ENCODE data around the gene SSC4D. TPM values are rescaled to one million over a fixed set of nuclear protein-coding genes. Genes with fewer than 3 reads are reported as not detected.
"Not testable (repeated sequence)": the region's sequence is repeated elsewhere in the genome, so short reads cannot be mapped to it uniquely, and the experiment has no call there.

Gene SSC4D
- total RNA-seq, 1 donor from 2014 or later: 4.9 TPM

DNA sequence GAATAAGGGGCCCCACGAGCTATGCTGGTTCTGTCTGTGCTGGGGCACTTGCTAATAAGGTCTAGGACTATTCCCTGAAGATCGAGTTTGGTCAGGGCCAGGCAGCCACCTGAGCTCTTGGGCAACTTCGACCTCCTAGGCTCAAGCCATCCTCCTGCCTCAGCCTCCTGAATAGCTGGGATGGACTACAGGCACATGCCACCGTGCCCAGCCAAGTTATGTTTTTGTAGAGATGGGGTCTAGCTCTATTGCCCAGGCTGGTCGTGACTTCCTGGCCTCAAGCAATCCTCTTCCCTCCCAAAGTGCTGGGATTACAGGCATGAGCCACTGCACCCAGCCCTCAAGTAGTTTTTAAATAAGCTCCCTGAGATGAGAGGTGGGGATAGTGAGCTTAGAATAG lies 18.1 kb upstream of the SSC4D start:
- TF ChIP-seq, protein P1, sequence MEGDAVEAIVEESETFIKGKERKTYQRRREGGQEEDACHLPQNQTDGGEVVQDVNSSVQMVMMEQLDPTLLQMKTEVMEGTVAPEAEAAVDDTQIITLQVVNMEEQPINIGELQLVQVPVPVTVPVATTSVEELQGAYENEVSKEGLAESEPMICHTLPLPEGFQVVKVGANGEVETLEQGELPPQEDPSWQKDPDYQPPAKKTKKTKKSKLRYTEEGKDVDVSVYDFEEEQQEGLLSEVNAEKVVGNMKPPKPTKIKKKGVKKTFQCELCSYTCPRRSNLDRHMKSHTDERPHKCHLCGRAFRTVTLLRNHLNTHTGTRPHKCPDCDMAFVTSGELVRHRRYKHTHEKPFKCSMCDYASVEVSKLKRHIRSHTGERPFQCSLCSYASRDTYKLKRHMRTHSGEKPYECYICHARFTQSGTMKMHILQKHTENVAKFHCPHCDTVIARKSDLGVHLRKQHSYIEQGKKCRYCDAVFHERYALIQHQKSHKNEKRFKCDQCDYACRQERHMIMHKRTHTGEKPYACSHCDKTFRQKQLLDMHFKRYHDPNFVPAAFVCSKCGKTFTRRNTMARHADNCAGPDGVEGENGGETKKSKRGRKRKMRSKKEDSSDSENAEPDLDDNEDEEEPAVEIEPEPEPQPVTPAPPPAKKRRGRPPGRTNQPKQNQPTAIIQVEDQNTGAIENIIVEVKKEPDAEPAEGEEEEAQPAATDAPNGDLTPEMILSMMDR (conservative IDR thresholded peaks at IDR 0.05): no peak
- H3K27me3 Mint-ChIP-seq: no peaks in the 10 kb centered on the region
- H3K9me3 Mint-ChIP-seq: no peaks in the 10 kb centered on the region
- DNase-seq (ENCODE audit: extremely low spot score, unreplicated experiment): no peak
- no peaks in the 10 kb centered on the region for H3K36me3 Mint-ChIP-seq
- peaks cover 16% of the 10 kb centered on the region for H3K4me1 Mint-ChIP-seq (ENCODE audit: unreplicated experiment)
- H3K27ac Mint-ChIP-seq: no peak overlapping the region
- H3K4me3 Mint-ChIP-seq: no peak overlapping the region

DNA sequence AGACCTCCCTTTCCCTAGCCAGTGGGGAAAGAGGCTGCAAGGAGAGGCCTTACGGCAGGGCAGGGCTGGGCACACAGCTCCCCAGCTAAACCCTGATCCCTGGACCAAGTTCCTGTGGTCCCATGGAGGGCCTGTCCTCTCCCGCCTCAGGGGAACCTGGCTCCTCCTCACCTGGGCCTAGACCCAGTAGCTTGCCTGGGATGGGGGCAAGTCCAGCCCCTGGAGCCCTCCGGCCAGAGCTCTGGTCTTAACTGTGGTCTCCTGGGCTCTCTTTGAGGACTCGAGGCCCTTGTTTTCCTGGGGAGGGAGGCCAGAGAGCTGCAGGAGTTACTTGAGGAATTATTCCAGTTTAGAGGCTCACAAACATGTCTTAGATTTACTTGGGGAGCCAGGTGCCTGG lies 16.7 kb upstream of the SSC4D start:
- Mint-ChIP-seq H3K4me1 (ENCODE audit: unreplicated experiment) (peaks cover 16% of the 10 kb centered on the region), H3K9me3 (no peaks in the 10 kb centered on the region), H3K27me3 (no peaks in the 10 kb centered on the region), H3K27ac (no peak overlapping the region), H3K4me3 (no peak overlapping the region), H3K36me3 (no peaks in the 10 kb centered on the region)
- no peak for DNase-seq (ENCODE audit: extremely low spot score, unreplicated experiment)
- TF ChIP-seq, protein P1 (conservative IDR thresholded peaks at IDR 0.05): no peak

DNA sequence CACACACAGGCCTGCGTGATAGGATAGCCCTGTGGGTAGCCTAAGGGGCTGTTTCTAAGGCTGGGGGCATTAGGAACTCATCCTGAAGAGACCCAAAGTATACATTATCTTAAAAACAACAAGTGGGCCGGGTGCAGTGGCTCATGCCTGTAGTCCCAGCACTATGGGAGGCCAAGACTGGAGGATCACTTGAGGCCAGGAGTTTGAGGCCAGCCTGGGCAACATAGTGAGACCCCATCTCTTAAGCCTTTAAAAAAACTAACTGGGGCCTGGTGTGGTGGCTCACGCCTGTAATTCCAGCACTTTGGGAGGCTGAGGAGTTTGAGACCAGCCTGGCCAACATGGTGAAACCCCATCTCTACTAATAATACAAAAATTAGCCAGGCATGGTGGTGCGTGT lies 16.1 kb upstream of the SSC4D start:
- peaks cover 16% of the 10 kb centered on the region for H3K4me1 Mint-ChIP-seq (ENCODE audit: unreplicated experiment)
- H3K36me3 Mint-ChIP-seq; DNase-seq (ENCODE audit: extremely low spot score, unreplicated experiment); H3K9me3 Mint-ChIP-seq; H3K27ac Mint-ChIP-seq; H3K4me3 Mint-ChIP-seq; H3K27me3 Mint-ChIP-seq: not testable (repeated sequence)

DNA sequence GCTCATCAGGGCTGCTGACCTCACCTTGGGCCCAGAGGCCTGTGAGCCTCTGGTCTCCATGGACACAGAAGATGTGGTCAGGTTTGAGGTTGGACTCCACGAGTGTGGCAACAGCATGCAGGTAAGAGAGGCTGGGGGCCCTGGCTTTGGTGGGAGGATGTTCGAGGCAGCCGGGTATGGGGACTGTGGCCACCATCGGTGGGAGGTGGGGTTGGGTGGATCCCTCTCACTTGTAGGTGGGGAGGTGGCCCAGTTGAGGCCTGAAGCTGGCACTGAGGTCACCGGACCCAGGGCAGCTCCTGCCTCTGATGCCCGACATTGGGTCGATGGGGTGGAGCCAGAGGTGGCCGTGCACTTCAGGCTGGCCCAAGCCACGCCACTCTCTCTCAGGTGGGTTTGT lies 15.7 kb upstream of the SSC4D start:
- TF ChIP-seq, protein P1 (conservative IDR thresholded peaks at IDR 0.05): no peak
- Mint-ChIP-seq H3K9me3 (no peaks in the 10 kb centered on the region), H3K36me3 (no peaks in the 10 kb centered on the region), H3K27me3 (no peaks in the 10 kb centered on the region), H3K4me3 (no peak overlapping the region), H3K4me1 (ENCODE audit: unreplicated experiment) (peaks cover 16% of the 10 kb centered on the region), H3K27ac (no peak overlapping the region)
- DNase-seq (ENCODE audit: extremely low spot score, unreplicated experiment): no peak

DNA sequence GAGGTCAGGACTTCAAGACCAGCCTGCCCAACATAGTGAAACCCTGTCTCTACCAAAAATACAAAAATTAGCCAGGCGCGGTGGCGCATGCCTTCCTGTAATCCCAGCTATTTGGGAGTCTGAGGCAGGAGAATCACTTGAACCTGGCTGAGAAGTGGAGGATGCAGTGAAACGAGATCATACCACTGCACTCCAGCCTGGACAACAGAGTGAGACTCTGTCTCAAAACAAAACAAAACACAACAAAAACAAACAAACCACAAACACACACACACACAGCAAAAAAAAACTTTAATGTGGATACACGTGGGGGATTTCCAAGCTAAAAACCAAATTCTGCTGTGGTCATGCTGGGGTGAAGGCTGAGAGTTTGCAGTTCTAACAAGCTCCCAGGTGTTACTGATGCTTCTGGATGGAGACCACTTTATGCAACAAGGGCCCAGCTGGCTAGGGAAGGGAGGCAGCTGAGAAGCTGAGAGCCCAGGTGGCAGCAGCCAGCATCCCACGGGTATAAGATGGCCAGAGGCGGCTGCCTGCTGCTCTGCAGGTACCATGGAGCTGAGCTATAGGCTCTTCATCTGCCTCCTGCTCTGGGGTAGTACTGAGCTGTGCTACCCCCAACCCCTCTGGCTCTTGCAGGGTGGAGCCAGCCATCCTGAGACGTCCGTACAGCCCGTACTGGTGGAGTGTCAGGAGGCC lies 15.1 kb upstream of the SSC4D start, which contains the start of gene ZP3:
ZP3 (plus strand) TSS at position 538 of the 699 bp plus-strand sequence; CDS start at position 553, 15 bp downstream.
- peak within 1 kb of the TSS; percentile 92 for H3K27ac Mint-ChIP-seq
- H3K4me1 Mint-ChIP-seq (ENCODE audit: unreplicated experiment): peaks cover 16% of the 10 kb centered on the region
- DNase-seq (ENCODE audit: extremely low spot score, unreplicated experiment): no peak
- peak within 1 kb of the TSS; percentile 43 for H3K4me3 Mint-ChIP-seq
- H3K9me3 Mint-ChIP-seq: no peaks in the 10 kb centered on the region
- no peaks in the 10 kb centered on the region for H3K36me3 Mint-ChIP-seq
- no peaks in the 10 kb centered on the region for H3K27me3 Mint-ChIP-seq
- TF ChIP-seq, protein P1 (conservative IDR thresholded peaks at IDR 0.05): no peak

DNA sequence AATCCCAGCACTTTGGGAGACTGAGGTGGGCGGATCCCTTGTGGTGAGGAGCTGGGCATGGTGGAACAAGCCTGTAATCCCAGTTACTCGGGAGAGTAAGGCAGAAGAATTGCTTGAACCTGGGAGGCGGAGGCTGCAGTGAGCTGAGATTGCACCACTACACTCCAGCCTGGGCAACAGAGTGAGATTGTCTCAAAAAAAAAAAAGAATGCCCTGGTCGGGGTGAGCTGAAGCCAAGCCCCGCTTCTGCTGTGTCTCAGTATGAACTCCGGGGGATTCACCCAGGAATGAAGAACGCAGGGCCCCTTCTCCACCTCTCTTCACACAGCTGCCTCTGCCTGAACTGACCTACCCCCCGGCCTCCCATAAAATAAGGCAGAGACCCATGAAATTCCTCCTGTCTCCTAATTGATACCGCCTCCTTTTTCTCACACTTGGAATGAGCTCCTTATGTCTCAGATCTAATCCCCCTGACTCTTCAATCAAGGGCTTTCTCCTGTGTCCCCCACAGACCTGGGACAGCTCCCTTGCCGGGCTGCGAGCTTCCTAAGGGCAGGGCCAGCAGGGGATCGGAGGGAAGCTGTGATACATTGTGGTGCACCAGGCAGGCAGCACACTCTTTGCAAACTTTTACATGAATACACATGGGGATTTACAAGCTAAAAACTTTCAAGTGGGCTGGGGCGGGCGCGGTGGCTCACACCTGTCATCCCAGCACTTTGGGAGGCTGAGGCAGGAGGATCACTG lies 14.3 kb upstream of the SSC4D start:
- TF ChIP-seq, protein P1 (conservative IDR thresholded peaks at IDR 0.05): no peak
- Mint-ChIP-seq H3K4me3 (peak overlapping the region; percentile 57), H3K4me1 (ENCODE audit: unreplicated experiment) (peaks cover 18% of the 10 kb centered on the region), H3K27me3 (no peaks in the 10 kb centered on the region), H3K27ac (peak overlapping the region; percentile 92), H3K9me3 (no peaks in the 10 kb centered on the region), H3K36me3 (no peaks in the 10 kb centered on the region)
- DNase-seq (ENCODE audit: extremely low spot score, unreplicated experiment): no peak

DNA sequence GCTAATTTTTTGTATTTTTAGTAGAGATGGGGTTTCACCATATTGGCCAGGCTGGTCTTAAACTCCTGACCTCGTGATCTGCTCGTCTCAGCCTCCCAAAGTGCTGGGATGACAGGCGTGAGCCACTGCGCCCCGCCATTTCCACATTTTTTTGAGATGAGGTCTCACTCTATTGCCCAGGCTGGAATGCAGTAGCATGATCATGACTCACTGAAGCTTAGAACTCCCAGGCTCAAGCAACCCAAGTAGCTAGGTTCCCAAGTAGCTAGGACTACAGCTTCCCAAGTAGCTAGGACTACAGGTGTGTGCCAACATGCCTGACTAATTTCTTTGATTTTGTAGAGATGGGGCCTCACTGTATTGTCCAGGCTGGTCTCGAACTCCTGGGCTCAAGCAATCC lies 11.6 kb upstream of the SSC4D start:
- not testable (repeated sequence) for H3K4me3 Mint-ChIP-seq; DNase-seq (ENCODE audit: extremely low spot score, unreplicated experiment); H3K36me3 Mint-ChIP-seq; H3K27me3 Mint-ChIP-seq; H3K9me3 Mint-ChIP-seq
- peaks cover 17% of the 10 kb centered on the region for H3K4me1 Mint-ChIP-seq (ENCODE audit: unreplicated experiment)
- H3K27ac Mint-ChIP-seq: peak overlapping the region; percentile 59

DNA sequence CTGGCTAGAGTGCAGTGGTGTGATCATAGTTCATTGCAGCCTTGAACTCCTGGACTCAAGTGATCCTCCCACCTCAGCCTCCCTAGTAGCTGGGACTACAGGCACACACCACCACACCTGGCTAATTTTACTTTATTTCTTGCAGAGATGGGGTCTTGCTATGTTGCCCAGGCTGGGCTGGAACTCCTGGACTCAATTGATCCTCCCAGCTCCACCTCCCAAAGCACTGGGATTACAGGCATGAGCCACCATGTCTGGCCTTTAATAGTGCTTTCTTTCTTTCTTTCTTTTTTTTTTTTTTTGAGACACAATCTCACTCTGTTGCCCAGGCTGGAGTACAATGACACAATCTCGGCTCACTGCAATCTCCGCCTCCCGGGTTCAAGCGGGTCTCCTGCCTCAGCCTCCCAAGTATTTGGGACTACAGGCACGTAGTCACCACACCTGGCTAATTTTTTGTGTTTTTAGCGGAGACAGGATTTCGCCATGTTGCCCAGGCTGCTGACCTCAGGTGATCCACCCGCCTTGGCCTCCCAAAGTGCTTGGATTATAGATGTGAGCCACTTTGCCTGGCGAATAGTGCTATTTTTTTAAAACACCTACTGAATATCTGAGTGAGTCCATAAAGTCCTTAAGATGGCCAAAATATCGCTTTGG lies 8.3 kb upstream of the SSC4D start:
- not testable (repeated sequence) for H3K9me3 Mint-ChIP-seq; H3K4me1 Mint-ChIP-seq (ENCODE audit: unreplicated experiment); H3K4me3 Mint-ChIP-seq; H3K36me3 Mint-ChIP-seq; H3K27ac Mint-ChIP-seq; H3K27me3 Mint-ChIP-seq; DNase-seq (ENCODE audit: extremely low spot score, unreplicated experiment)

Measured in type B pancreatic cell (in vitro differentiated cells).